GM18505 (cell line): Measurements from ENCODE around the gene IDNK.

Experiments
- ATAC-seq: cut with Tn5 transposase; IDR thresholded peaks from one replicate; pipeline ENCODE4 v1.9.1; 2021; ENCODE audit not compliant: unreplicated experiment
- POLR2A ChIP-seq: IDR thresholded peaks from 4 replicates; pipeline ENCODE4 v1.6.1; 2011; ENCODE audit warnings: borderline replicate concordance; ENCODE audit not compliant: insufficient read depth, insufficient read length; ENCODE audit errors: extremely low read depth

IDNK gene

GRCh38 chr9:83623679-83624076, 735 bp downstream of the IDNK start:
- peak; percentile 19 for ATAC-seq

GRCh38 chr9:83625178-83625577, 2.2 kb downstream of the IDNK start:
- ATAC-seq: no peak
- TF ChIP-seq POLR2A: no peak

More at GRCh38 chr9:83623679-83624076, 735 bp downstream of the IDNK start:
- no peak for TF ChIP-seq POLR2A

- TF ChIP-seq POLR2A: no peak
- ATAC-seq: no peak
Measured at GRCh38 chr9:83628540-83628939, 5.6 kb downstream of the IDNK start.

DNA sequence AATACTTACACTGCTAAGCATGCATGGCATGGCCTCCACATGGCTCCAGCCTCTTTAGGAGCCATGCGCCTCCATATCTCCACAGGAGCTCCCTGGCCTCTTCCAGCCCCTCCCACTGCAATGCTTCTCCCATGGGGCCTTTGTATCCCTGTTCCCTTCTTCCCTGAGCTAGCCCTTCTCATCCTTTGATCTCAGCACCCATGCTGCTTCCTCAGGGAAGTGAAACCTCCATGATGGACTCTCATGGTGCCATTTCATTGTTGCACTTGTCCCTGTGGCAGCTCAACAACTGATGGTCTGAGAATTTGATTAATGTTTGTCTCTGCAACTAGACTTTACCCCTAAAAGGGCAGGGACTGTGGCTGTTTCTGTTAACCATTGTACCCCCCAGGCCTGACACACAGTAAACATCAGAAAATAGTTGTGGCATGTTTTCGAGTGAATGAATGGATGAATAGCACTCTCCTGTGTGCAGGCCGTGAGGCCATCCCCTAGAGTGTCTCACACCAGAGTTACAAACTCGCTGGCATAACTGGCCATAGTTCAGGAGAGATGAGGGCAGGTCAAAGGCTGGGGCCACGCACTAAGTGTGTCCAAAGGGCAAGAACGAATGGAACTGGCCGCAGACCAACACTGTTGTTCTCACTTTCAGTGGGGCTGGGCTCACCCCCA, 6.6 kb downstream of the IDNK start:
- no peak for TF ChIP-seq POLR2A

DNA sequence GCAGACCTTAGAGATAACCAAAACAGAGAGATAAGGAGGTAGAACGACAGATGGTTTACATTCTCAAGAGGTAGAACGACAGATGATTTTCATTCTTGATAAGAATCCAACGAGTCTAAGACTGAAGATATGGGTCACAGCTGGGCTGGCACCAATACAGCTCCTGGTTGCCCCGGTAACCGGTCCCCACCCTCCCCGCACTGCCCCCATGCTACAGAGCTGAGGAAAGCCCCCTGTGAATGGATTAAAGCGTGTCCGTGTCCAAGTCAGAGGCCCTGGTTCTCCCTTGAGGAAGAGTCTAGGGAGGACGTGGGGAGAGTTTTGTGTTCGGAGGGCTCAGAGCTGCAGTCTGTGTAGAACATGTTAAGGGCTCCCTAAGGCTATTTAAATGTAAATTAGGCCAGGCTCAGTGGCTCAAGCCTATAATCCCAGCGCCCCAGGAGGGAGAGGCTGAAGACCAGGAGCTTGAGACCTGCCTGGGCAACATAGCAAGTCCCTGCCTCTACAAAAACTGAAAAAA, 8.1 kb downstream of the IDNK start:
- TF ChIP-seq POLR2A: no peak
- ATAC-seq: no peak

More for the DNA sequence above, 6.6 kb downstream of the IDNK start:
- ATAC-seq: no peak

GRCh38 chr9:83633255-83633654, 10.3 kb downstream of the IDNK start:
- TF ChIP-seq POLR2A: no peak
- ATAC-seq: no peak

DNA sequence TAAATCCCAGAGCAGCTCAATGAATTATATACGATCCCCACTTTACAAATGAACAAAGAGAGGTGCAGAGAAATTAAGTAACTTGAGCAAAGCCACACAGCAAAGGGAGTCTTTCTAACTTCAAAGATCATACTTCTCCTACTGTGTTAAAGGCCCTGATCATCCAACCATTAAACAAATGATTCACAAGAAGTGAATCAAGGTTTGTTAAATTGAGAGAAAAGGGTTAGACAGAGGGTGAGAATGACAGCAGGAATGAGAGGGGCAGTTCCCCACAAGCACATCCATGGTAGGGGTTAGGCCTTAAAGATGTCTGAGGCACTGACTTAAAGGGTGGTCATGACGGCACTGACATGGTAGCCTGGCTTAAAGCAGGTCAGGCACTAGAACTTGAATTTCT, 10.7 kb downstream of the IDNK start:
- no peak for TF ChIP-seq POLR2A
- no peak for ATAC-seq

DNA sequence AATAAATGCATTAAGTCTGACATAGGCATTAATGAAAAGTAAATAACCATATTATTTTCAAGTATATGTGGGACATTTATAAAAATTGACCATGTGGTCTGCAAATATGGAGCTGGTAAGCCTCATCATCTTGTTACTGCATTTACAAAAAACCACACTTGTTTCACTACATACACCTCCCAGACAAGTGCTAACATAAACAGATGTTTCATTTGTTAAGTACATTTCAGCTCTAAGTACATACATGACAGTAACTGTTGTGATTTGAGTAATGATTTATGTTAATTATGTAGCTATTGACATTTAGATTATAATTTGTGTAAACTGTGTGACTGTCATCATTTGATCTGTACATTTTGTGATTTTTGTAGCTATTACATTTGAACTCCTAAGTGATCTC, 13.9 kb downstream of the IDNK start:
- TF ChIP-seq POLR2A: no peak
- no peak for ATAC-seq

- no peak for ATAC-seq
- TF ChIP-seq POLR2A: no peak
Measured at GRCh38 chr9:83637389-83637788, 14.4 kb downstream of the IDNK start.

GRCh38 chr9:83639266-83639665, 16.3 kb downstream of the IDNK start:
- TF ChIP-seq POLR2A: no peak

DNA sequence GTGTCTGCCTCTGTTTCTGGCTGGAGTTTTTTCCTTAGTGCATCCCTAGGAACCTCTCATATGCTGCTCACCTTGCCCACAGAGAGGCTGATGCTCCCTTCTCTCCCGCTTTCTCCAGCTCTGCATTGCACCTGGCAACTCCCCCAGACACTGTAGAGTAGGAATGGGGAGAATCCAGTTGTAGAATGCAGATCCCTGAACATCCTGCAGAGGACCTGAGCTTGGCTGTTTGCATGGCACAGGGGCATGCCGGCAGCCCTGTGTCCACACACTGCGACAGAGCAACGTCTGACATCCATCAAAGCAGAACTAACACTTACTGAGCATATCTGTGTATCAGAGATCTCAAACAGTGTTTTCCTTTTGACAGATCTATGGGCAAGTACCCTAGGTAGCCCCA, 19.9 kb downstream of the IDNK start:
- no peak for ATAC-seq
- TF ChIP-seq POLR2A: no peak

More at GRCh38 chr9:83639266-83639665, 16.3 kb downstream of the IDNK start:
- ATAC-seq: no peak

- no peak for ATAC-seq
Measured at GRCh38 chr9:83646500-83647239, 23.7 kb downstream of the IDNK start.

DNA sequence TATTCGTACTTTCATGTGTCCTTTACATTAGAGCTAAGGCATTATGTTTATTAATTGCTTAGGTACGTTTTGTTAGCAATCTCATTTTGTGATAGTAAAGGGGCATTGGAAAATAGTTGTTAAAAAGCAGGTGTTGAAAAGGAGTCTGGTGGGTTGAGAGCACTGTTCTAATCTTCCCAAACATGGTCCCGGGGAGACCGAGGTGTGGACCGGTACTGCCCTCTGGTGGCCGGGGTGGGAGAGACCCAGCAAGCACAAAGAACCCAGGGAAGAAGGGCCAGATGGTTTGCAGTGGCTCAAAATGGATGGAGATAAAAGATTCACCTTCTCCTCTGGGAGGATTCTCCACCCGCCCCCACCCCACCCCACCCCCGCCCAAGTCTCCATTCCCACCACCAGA, 26.1 kb downstream of the IDNK start:
- peak; percentile 51 for ATAC-seq

More at GRCh38 chr9:83646500-83647239, 23.7 kb downstream of the IDNK start:
- TF ChIP-seq POLR2A: no peak

DNA sequence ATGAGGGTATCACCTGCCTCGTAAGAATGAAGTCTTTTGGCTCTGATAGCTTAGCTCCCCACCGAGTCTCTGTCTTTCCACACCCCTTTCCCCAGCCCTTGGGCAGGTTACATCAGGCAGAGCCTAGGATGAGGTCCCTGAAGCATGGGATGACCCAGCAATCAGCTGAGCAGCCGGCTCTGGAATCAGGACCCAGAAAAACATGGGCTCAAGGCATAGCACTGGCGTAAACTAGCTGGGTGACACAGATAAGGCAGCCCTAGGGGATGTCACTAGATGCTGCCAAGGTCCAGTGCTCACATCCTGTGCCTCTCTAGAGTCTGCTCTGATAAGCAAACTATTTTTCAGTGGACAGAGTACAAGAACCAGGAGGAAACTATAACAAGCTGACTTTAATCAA, 26.6 kb downstream of the IDNK start:
- no peak for TF ChIP-seq POLR2A
- no peak for ATAC-seq

More for the DNA sequence above, 26.1 kb downstream of the IDNK start:
- TF ChIP-seq POLR2A: no peak
